GM18870 (cell line): ENCODE measurements around the gene ETFBKMT.
"Not testable (repeated sequence)": the region's sequence is repeated elsewhere in the genome, so short reads cannot be mapped to it uniquely, and the experiment has no call there.

ENCODE experiments used
- ATAC-seq: cut with Tn5 transposase; IDR thresholded peaks from one replicate; pipeline ENCODE4 v1.9.1; 2021; ENCODE audit warnings: moderate library complexity; ENCODE audit not compliant: unreplicated experiment

The ETFBKMT gene

GRCh38 chr12:31716998-31717397 is 57.5 kb downstream of the ETFBKMT start:
- not testable (repeated sequence) for ATAC-seq

DNA sequence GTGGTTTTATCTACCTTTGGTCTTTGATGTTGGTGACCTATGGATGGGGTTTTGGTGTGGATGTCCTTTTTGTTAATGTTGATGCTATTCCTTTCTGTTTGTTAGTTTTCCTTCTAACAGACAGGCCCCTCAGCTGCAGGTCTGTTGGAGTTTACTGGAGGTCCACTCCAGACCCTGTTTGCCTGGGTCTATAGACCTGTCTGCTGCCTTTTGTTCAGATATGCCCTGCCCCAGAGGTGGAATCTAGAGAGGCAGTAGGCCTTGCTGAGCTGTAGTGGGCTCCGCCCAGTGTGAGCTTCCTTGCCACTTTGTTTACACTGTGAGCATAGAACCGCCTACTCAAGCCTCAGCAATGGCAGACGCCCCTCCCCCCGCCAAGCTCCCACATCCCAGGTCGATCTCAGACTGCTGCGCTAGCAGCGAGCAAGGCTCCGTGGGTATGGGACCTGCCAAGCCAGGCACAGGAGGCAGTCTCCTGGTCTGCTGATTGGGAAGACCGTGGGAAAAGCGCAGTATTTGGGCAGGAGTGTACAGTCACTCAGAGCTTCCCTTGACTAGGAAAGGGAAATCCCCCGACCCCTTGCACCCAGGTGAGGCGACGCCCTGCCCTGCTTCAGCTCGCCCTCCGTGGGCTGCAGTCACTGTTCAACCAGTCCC is 59.2 kb downstream of the ETFBKMT start:
- not testable (repeated sequence) for ATAC-seq

GRCh38 chr12:31722580-31722979 is 63.1 kb downstream of the ETFBKMT start:
- ATAC-seq, result no peak
